ENCODE measurements around the gene RAB3C.

The RAB3C gene

GRCh38 chr5:58778888-58779287 lies 196.0 kb downstream of the RAB3C start:
- DNase-seq, result no peak

GRCh38 chr5:58786035-58786434 lies 203.2 kb downstream of the RAB3C start:
- DNase-seq, result no peak

GRCh38 chr5:58786711-58787303 lies 203.9 kb downstream of the RAB3C start:
- DNase-seq, result no peak

- DNase-seq, result peak; percentile 90
Measured at GRCh38 chr5:58787987-58788386, 205.1 kb downstream of the RAB3C start.

GRCh38 chr5:58793888-58794657 lies 211.2 kb downstream of the RAB3C start:
- peak; percentile 27 for DNase-seq

GRCh38 chr5:58794875-58795274 lies 212.0 kb downstream of the RAB3C start:
- DNase-seq, result no peak

GRCh38 chr5:58795327-58795726 lies 212.5 kb downstream of the RAB3C start:
- no peak for DNase-seq

- no peak for DNase-seq
Measured at GRCh38 chr5:58797021-58797420, 214.1 kb downstream of the RAB3C start.

- peak; percentile 88 for DNase-seq
Measured at GRCh38 chr5:58800356-58800755, 217.5 kb downstream of the RAB3C start.

GRCh38 chr5:58800861-58801540 lies 218.1 kb downstream of the RAB3C start:
- DNase-seq, result no peak

- no peak for DNase-seq
Measured at GRCh38 chr5:58803056-58803455, 220.2 kb downstream of the RAB3C start.

GRCh38 chr5:58804291-58804690 lies 221.4 kb downstream of the RAB3C start:
- DNase-seq, result no peak

- no peak for DNase-seq
Measured at GRCh38 chr5:58810086-58810485, 227.2 kb downstream of the RAB3C start.

- no peak for DNase-seq
Measured at GRCh38 chr5:58813855-58814254, 231.0 kb downstream of the RAB3C start.

GRCh38 chr5:58816181-58816731 lies 233.4 kb downstream of the RAB3C start:
- peak; percentile 26 for DNase-seq

- DNase-seq, result no peak
Measured at GRCh38 chr5:58818465-58818864, 235.6 kb downstream of the RAB3C start.

- DNase-seq, result no peak
Measured at GRCh38 chr5:58825441-58825840, 242.6 kb downstream of the RAB3C start.

GRCh38 chr5:58825899-58826298 lies 243.0 kb downstream of the RAB3C start:
- no peak for DNase-seq

GRCh38 chr5:58827463-58827862 lies 244.6 kb downstream of the RAB3C start:
- peak; percentile 33 for DNase-seq

GRCh38 chr5:58828258-58828657 lies 245.4 kb downstream of the RAB3C start:
- peak; percentile 8 for DNase-seq

- no peak for DNase-seq
Measured at GRCh38 chr5:58834242-58835225, 251.7 kb downstream of the RAB3C start.

- no peak for DNase-seq
Measured at GRCh38 chr5:58836351-58836750, 253.5 kb downstream of the RAB3C start.

GRCh38 chr5:58838729-58839128 lies 255.9 kb downstream of the RAB3C start:
- no peak for DNase-seq

Measured in NCI-H146 (cell line).